GM23338 (cell line): ENCODE measurements around the gene ZMYND19.

ENCODE experiments used
- EZH2 ChIP-seq: fragments of 200-600 bp; sonication (generic); IDR thresholded peaks from one replicate; pipeline ENCODE4 v1.8.0; 2017; ENCODE audit warnings: antibody characterized with exemption, mild to moderate bottlenecking, low read depth; ENCODE audit not compliant: unreplicated experiment
- POLR2AphosphoS5 ChIP-seq: IDR thresholded peaks from 2 replicates; pipeline ENCODE4 v1.6.1; 2016; ENCODE audit warnings: antibody characterized with exemption, low read depth
- TF ChIP-seq, protein P1 (sequence below), 2 experiments: fragments of 200-600 bp in 1 of 2; sonication (generic) in 1 of 2; conservative IDR thresholded peaks; 2 replicates each; pipeline versions ENCODE4 v1.5.1 to v1.6.1; 2016 to 2017; ENCODE audit warnings: antibody characterized with exemption in 2 of 2, low read depth in 2 of 2, mild to moderate bottlenecking in 2 of 2, moderate library complexity in 1 of 2
- TF ChIP-seq, protein P2 (sequence below): IDR thresholded peaks from 2 replicates; pipeline ENCODE4 v1.6.1; 2016; ENCODE audit warnings: antibody characterized with exemption
- TF ChIP-seq, protein P3 (sequence below): IDR thresholded peaks from one replicate; pipeline ENCODE4 v1.6.1; 2018; ENCODE audit warnings: antibody characterized with exemption; ENCODE audit not compliant: unreplicated experiment

DNA sequence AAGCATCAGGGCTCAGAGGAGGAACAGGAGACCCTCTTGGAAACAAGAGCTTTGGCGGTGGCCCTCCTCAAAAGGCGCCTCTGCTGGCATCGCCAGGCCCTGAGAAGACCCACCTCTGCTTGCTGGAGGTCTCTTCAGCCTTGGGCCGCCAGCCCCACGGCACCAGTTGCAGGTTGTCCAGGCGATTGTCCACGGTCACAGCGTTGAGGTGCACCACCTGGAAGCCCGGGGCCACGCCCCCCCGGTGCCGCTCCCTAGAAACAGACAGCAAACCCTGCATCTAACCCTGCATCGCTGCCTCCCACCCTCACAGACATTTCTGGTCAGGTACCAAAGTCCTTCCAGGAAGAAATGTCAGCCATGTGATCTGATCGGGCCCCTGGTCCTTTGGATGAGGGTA, 3.5 kb downstream of the ZMYND19 start:
- TF ChIP-seq, protein P1, sequence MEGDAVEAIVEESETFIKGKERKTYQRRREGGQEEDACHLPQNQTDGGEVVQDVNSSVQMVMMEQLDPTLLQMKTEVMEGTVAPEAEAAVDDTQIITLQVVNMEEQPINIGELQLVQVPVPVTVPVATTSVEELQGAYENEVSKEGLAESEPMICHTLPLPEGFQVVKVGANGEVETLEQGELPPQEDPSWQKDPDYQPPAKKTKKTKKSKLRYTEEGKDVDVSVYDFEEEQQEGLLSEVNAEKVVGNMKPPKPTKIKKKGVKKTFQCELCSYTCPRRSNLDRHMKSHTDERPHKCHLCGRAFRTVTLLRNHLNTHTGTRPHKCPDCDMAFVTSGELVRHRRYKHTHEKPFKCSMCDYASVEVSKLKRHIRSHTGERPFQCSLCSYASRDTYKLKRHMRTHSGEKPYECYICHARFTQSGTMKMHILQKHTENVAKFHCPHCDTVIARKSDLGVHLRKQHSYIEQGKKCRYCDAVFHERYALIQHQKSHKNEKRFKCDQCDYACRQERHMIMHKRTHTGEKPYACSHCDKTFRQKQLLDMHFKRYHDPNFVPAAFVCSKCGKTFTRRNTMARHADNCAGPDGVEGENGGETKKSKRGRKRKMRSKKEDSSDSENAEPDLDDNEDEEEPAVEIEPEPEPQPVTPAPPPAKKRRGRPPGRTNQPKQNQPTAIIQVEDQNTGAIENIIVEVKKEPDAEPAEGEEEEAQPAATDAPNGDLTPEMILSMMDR (conservative IDR thresholded peaks at IDR 0.05; ENCODE audit: low read depth in 2 of 2), result no peak
- TF ChIP-seq, protein P2, sequence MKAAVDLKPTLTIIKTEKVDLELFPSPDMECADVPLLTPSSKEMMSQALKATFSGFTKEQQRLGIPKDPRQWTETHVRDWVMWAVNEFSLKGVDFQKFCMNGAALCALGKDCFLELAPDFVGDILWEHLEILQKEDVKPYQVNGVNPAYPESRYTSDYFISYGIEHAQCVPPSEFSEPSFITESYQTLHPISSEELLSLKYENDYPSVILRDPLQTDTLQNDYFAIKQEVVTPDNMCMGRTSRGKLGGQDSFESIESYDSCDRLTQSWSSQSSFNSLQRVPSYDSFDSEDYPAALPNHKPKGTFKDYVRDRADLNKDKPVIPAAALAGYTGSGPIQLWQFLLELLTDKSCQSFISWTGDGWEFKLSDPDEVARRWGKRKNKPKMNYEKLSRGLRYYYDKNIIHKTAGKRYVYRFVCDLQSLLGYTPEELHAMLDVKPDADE, result no peak
- no peak for TF ChIP-seq POLR2AphosphoS5
- TF ChIP-seq, protein P3, sequence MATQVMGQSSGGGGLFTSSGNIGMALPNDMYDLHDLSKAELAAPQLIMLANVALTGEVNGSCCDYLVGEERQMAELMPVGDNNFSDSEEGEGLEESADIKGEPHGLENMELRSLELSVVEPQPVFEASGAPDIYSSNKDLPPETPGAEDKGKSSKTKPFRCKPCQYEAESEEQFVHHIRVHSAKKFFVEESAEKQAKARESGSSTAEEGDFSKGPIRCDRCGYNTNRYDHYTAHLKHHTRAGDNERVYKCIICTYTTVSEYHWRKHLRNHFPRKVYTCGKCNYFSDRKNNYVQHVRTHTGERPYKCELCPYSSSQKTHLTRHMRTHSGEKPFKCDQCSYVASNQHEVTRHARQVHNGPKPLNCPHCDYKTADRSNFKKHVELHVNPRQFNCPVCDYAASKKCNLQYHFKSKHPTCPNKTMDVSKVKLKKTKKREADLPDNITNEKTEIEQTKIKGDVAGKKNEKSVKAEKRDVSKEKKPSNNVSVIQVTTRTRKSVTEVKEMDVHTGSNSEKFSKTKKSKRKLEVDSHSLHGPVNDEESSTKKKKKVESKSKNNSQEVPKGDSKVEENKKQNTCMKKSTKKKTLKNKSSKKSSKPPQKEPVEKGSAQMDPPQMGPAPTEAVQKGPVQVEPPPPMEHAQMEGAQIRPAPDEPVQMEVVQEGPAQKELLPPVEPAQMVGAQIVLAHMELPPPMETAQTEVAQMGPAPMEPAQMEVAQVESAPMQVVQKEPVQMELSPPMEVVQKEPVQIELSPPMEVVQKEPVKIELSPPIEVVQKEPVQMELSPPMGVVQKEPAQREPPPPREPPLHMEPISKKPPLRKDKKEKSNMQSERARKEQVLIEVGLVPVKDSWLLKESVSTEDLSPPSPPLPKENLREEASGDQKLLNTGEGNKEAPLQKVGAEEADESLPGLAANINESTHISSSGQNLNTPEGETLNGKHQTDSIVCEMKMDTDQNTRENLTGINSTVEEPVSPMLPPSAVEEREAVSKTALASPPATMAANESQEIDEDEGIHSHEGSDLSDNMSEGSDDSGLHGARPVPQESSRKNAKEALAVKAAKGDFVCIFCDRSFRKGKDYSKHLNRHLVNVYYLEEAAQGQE, result no peak
- no peak for TF ChIP-seq EZH2
